SIG-M5 treated with dmso at 0.1 percent for 504 hours (cell line): Measurements from ENCODE around the gene OTOP3.
"Not testable (repeated sequence)": the region's sequence is repeated elsewhere in the genome, so short reads cannot be mapped to it uniquely, and the experiment has no call there.

Experiments used
- DNase-seq: peaks from one replicate; lab custom pipeline; 2025; ENCODE audit not compliant: unreplicated experiment; lab: John Stamatoyannopoulos, UW

Gene OTOP3

DNA sequence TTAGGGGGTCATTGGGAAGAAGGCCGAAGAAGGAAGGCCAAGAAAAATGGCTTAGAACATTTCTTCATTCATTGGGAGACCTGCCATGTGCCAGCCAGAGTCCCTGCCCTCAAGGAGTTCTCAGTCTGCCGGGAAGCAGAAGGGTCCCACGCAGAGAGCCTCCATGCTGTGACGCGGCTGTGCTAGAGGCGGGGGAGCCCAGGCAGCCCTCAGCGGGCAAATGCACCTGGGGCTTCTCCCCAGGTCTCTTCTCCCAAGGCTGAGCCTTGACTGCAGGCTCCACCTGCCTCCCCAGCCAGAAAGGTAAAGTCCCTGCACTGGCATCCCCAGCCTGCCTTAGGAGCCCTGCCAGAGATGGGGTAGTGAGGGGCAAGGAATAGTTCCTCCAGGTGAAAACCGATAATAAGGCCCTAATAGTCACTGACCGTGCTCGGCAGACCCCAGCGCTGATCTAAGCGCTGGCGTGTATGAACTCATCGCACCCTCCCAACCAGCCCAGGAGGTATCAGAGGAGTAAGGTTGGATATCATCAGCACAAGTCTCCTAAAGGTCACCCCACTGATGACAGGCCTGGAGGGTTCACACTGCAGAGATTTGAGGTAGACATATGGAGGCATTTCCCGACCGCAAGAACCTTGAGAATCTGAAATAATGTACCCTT is 45.8 kb downstream of the OTOP3 start:
- no peak for DNase-seq

DNA sequence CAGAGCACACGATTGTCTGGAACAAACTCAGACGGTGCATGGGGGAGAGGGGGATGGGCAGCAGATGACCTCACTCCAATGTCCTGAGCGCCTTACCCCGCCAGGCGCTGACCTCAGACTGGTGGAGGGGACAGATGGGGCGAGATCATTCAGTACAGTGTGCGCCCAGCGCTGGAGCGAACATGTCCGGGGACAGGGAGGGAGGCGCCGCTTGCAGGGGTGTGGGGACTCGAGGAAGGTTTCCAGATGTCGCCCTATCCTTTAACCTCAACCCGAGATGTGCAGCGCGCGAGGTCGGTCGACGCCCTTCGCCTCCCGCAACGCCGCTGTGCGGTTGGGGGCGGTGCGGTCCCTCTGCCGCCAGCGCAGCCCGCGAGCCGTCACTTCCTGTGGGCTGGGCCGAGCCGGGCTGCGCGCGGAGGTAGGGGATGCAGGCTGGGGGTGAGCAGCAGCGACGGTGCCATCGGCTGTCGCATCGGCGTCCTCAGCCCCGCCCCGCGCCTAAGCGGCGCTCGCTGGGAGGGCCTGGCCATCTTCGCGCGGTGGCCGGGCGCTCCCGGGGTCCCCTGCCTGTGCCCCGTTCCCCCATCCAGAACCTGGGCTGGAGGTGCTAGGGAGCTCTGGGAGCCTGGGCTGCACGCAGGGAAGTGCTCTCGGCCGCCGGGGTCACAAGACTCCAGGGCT is 46.4 kb downstream of the OTOP3 start:
- DNase-seq, result peak; percentile 61

DNA sequence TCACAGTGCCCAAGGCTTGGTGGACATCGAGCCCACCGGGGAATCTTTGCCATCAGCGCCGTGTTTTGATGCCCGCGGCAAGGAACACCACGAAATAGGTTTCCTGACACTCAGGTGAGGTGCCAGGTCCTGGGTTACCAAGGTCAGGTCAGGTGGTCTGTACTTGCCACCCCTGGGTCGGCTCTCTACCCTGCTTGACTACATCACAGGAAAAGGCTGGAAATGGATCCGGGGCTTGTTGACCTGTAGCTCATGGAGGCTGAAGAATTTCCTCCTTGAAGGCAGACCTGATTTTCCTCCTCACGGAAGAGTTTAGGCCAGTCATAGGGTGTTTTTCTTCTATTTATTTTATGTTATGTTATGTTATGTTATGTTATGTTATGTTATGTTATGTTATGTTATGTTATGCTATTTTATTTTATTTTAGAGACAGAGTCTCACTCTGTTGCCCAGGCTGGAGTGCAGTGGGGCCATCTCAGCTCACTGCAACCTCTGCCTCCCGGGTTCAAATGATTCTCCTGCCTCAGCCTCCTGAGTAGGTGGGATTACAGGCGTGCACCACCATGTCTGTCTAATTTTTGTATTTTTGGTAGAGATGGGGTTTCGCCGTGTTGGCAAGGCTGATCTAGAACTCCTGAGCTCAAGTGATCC is 47.1 kb downstream of the OTOP3 start:
- not testable (repeated sequence) for DNase-seq

DNA sequence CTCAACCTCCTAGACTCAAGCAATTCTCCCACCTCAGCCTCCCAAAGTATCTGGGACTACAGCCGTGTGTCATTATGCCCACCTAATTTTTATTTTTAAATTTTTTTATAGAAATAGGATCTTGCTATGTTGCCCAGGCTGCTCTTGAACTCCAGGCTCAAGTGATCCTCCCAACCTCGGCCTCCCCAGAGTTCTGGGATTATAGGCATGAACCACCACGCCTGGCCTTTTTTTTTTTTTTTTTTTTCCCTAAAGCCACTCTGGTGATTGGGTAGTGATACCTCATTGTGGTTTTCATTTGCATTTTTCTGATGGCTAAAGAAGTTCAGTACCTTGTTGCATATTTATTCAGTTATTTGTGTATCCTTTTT is 50.5 kb downstream of the OTOP3 start:
- DNase-seq, result no peak

DNA sequence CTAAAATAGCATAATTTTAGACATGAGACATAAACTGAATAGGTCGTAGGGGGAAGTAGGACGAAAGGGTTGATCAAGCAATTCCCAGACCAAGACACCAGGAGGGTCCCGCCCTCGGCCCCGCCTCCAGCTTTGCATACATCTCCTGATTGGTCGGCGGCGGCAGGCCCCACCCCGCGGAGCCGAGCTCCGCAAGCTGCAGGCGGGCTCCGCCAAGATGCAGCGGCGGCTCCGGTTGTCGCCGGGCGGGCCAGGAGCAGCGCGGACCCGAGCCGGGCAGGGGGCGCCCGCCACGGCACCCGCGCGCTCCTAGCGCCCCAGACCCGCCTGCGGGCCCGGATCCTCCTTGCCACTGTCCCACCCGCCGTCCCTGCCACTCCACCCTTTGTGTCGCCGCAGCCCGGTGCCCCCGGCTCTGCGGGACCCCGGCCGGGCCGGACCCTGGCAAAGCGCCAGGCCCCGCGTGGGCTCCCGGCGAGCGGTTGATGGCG is 51.8 kb downstream of the OTOP3 start, which contains the start of gene CDR2L:
Gene CDR2L (plus strand): TSS at position 215 of the 491 bp plus-strand sequence. CDS start 412 bp downstream, outside the sequence.
- DNase-seq, result peak; percentile 97

DNA sequence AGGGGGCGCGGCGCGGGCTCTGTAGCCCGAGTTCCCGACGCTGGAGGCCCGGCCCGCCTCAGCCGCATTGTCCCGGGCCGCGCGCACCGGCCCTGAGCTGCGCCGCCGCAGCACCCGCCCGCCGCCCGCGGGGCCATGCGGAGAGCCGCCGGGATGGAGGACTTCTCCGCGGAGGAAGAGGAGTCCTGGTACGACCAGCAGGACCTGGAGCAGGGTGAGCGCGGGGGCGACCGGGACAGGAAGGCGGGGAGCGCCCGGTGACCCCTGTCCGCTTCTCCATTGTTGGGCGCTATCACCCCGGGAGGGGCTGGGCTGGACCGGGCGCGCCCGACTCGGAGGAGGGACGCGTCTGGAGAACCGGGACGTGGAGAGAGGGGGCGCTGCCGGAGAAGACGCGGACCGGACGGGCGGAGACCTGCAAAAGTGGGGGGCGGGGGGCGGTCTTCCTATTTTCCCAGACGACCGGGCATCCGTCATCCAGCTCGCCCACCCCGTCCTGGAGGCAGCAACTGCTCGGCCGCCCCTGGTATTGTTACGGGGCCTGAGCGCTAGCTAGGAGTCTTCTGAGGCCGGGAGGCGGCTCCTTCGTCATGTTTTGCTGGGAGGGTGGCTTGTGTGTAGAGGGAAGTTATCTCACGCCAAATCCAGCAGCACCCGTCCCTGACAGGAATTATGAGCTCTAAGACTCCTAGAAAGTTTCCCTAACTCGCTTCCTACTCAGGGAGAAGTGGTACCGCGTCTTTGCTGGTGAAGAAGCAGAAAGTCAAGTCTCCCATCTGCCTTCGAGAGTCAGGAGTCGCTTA is 52.4 kb downstream of the OTOP3 start:
- peak; percentile 48 for DNase-seq

DNA sequence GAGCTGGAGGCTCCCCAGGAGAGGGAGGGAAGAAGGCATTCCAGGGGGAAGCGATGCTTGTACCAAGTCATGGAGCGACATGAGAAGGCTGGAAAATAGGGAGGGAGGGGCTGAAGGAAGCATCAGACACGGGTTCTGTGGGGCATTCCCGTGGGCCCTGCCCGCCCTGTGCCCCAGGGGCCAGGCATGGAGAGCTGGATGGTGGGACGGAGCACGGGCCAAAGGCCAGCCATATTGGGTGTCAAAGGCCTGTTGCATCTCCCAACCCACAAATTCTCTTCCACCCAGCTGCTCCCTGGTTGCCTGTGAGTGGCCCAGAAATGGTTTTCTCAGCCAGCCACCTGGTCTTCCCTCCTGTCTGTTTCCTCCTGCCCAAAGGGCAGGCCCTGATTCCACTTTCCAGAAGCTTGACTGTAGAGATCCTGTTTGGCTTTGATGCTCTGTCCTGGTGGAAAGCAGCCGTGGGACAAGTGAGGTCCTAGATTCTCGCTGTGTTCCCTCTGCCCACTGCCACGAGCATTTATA is 54.9 kb downstream of the OTOP3 start:
- no peak for DNase-seq

DNA sequence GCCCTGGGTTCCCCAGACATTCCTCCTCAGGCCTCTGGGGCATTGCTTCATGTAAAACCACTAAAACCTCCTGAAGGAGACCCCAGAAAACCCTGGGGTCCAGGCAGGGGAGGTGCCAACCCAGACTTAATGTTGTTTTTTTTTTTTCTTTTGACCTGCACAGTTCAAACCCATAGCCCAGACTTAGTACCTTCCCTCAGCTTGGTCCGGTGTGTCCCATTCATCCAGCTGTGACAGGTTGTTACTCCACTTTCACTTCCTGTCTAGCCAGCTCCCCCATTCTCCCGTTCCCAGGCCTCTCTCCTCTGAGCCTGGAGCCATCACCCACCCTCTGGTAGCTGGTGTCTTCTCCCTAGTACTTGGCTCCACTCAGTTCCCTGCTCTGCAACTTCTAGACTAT is 56.5 kb downstream of the OTOP3 start:
- no peak for DNase-seq

DNA sequence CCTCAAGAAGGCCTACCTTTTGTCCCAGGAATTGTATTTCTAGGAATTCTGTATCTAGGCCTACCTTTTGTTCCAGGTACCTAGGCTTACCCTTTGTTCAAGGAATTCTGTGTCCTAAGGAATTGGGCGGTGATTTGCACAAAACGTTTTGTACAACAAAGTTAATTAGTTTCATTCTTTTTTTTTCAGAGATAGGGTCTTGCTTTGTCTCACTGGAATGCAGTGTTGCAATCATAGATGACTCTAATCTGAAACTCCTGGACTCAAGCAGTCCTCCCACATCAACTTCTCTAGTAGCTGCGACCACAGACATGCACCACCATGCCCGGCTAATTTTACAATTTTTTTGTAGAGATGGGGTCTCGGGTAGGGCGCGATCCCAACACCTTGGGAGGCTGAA is 58.7 kb downstream of the OTOP3 start:
- peak; percentile 38 for DNase-seq

DNA sequence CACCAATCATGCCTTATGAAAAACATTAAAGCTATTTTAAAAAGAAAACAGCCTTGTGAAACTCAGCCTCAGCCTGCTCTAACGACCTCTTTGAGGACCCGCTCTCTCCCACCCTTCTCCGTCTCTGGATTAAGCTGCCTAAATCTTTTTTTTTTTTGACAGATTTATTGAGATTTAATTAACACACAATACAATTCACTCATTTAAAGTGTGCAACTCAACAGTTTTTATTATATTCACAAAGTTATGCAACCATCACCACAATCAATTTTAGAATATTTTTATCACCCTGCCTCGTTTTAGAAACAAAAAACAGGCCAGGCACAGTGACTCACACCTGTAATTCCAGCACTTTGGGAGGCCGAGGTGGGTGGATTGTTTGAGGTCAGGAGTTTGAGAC is 60.1 kb downstream of the OTOP3 start:
- DNase-seq, result no peak

DNA sequence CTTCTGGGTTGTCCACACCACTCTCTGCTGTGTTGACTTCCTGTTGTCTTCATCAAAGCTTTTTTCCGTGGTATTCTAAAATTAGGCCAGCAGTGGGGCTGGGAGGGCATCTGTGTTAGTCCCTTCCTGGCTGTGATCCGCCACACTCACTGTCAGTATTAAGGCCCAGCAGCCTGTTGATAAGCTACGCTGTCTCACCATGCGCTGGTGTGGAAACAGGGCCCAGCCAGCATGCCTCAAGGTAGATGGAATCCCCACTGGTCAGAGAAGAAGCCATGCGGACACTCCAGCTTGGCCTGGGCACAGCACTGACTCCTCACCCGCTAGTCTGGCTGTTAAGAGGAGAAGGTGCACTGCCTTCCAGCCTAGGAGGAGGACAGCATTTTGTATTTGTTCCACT is 63.1 kb downstream of the OTOP3 start:
- no peak for DNase-seq

DNA sequence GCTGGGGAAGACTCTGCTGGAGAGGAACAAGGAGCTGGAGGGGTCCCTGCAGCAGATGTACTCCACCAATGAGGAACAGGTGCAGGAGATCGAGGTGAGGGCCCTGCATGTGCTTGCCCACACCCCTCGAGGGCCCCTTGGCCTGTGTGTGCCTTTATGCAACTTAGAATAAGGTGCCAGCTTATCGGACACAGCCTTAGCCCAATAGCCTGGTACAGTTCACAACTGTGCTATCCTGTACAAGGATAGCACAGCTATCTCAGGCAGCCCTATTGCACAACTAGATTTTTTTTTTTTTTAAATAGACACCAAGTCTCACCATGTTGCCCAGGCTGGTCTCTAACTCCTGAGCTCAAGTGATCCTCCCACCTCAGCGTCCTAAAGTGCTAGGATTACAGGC is 63.8 kb downstream of the OTOP3 start:
- DNase-seq, result no peak
